HG03103 (cell line): ENCODE data around the gene GLTP.
A peak's percentile ranks its signal among the peaks of the same experiment; 100 is the strongest.
"Not testable (repeated sequence)": the region's sequence is repeated elsewhere in the genome, so short reads cannot be mapped to it uniquely, and the experiment has no call there.

Experiments
- ATAC-seq: cut with Tn5 transposase; IDR thresholded peaks from one replicate; pipeline ENCODE4 v1.9.1; 2021; ENCODE audit warnings: low read depth; ENCODE audit not compliant: unreplicated experiment

GLTP gene

GRCh38 chr12:109880043-109880931 lies at the start of gene GLTP:
TSS of gene GLTP (minus strand) at chr12:109880541. CDS start at chr12:109880374, 167 bp downstream.
- peak; percentile 93 for ATAC-seq

- ATAC-seq: not testable (repeated sequence)
Measured at GRCh38 chr12:109929326-109929725, 49.0 kb upstream of the GLTP start.

- no peak for ATAC-seq
Measured at GRCh38 chr12:109928058-109928656, 47.8 kb upstream of the GLTP start.

- ATAC-seq: no peak
Measured at GRCh38 chr12:109927622-109928021, 47.3 kb upstream of the GLTP start.

GRCh38 chr12:109926488-109927210 lies 46.3 kb upstream of the GLTP start:
- ATAC-seq: no peak

- no peak for ATAC-seq
Measured at GRCh38 chr12:109926016-109926415, 45.7 kb upstream of the GLTP start.

- no peak for ATAC-seq
Measured at GRCh38 chr12:109925185-109925840, 45.0 kb upstream of the GLTP start.

- no peak for ATAC-seq
Measured at GRCh38 chr12:109923481-109924245, 43.3 kb upstream of the GLTP start.

GRCh38 chr12:109923038-109923437 lies 42.7 kb upstream of the GLTP start:
- ATAC-seq: no peak

GRCh38 chr12:109921982-109922381 lies 41.6 kb upstream of the GLTP start:
- ATAC-seq: no peak

- no peak for ATAC-seq
Measured at GRCh38 chr12:109920261-109920780, 40.0 kb upstream of the GLTP start.

- ATAC-seq: no peak
Measured at GRCh38 chr12:109919456-109919855, 39.1 kb upstream of the GLTP start.

- no peak for ATAC-seq
Measured at GRCh38 chr12:109916045-109916444, 35.7 kb upstream of the GLTP start.

- no peak for ATAC-seq
Measured at GRCh38 chr12:109915171-109916040, 35.1 kb upstream of the GLTP start.

- ATAC-seq: no peak
Measured at GRCh38 chr12:109914461-109914860, 34.1 kb upstream of the GLTP start.

GRCh38 chr12:109912855-109913321 lies 32.5 kb upstream of the GLTP start:
- ATAC-seq: no peak

- no peak for ATAC-seq
Measured at GRCh38 chr12:109910969-109911348, 30.6 kb upstream of the GLTP start.

- no peak for ATAC-seq
Measured at GRCh38 chr12:109910254-109910968, 30.1 kb upstream of the GLTP start.
